HG03571 (cell line): Measurements from ENCODE around the gene KDM4B.

Experiments used
- ATAC-seq: cut with Tn5 transposase; IDR thresholded peaks from one replicate; pipeline ENCODE4 v1.9.1; 2021; ENCODE audit not compliant: unreplicated experiment

KDM4B gene

GRCh38 chr19:5103061-5103701 is 134.3 kb downstream of the KDM4B start:
- ATAC-seq, result no peak

GRCh38 chr19:5103812-5104410 is 135.0 kb downstream of the KDM4B start:
- ATAC-seq, result no peak

- ATAC-seq, result no peak
These were observed 136.0 kb downstream of the KDM4B start for GRCh38 chr19:5104871-5105351.

GRCh38 chr19:5106191-5106726 is 137.3 kb downstream of the KDM4B start:
- no peak for ATAC-seq

- no peak for ATAC-seq
These were observed 138.1 kb downstream of the KDM4B start for GRCh38 chr19:5106971-5107370.

GRCh38 chr19:5107432-5108122 is 138.7 kb downstream of the KDM4B start:
- ATAC-seq, result no peak

GRCh38 chr19:5108123-5108596 is 139.2 kb downstream of the KDM4B start:
- no peak for ATAC-seq

GRCh38 chr19:5108866-5109265 is 140.0 kb downstream of the KDM4B start:
- ATAC-seq, result no peak

- ATAC-seq, result no peak
These were observed 140.6 kb downstream of the KDM4B start for GRCh38 chr19:5109560-5109959.

- no peak for ATAC-seq
These were observed 141.6 kb downstream of the KDM4B start for GRCh38 chr19:5110546-5110945.

GRCh38 chr19:5111051-5111450 is 142.1 kb downstream of the KDM4B start:
- ATAC-seq, result no peak

- no peak for ATAC-seq
These were observed 143.3 kb downstream of the KDM4B start for GRCh38 chr19:5112175-5112574.

- ATAC-seq, result no peak
These were observed 144.0 kb downstream of the KDM4B start for GRCh38 chr19:5112681-5113575.

GRCh38 chr19:5113633-5114586 is 145.0 kb downstream of the KDM4B start:
- no peak for ATAC-seq

- ATAC-seq, result no peak
These were observed 145.8 kb downstream of the KDM4B start for GRCh38 chr19:5114727-5115126.

GRCh38 chr19:5115351-5115750 is 146.4 kb downstream of the KDM4B start:
- no peak for ATAC-seq

GRCh38 chr19:5115771-5116202 is 146.9 kb downstream of the KDM4B start:
- no peak for ATAC-seq

GRCh38 chr19:5116292-5116691 is 147.4 kb downstream of the KDM4B start:
- ATAC-seq, result no peak

- ATAC-seq, result no peak
These were observed 148.5 kb downstream of the KDM4B start for GRCh38 chr19:5117421-5117820.

GRCh38 chr19:5118026-5118425 is 149.1 kb downstream of the KDM4B start:
- no peak for ATAC-seq
